Stimulated activated CD8-positive, alpha-beta memory T cell treated with anti-CD3 and anti-CD28 coated beads, Interleukin-15, amount 100 ng/mL, for 4 hours (primary cell): ENCODE data around the gene ZNF750.

Experiments
- DNase-seq, 2 donors: peaks; one replicate each; pipeline ENCODE4 v3.0.0-alpha.2; 2020; ENCODE audit warnings: low read depth in 2 of 2

ZNF750 gene

DNA sequence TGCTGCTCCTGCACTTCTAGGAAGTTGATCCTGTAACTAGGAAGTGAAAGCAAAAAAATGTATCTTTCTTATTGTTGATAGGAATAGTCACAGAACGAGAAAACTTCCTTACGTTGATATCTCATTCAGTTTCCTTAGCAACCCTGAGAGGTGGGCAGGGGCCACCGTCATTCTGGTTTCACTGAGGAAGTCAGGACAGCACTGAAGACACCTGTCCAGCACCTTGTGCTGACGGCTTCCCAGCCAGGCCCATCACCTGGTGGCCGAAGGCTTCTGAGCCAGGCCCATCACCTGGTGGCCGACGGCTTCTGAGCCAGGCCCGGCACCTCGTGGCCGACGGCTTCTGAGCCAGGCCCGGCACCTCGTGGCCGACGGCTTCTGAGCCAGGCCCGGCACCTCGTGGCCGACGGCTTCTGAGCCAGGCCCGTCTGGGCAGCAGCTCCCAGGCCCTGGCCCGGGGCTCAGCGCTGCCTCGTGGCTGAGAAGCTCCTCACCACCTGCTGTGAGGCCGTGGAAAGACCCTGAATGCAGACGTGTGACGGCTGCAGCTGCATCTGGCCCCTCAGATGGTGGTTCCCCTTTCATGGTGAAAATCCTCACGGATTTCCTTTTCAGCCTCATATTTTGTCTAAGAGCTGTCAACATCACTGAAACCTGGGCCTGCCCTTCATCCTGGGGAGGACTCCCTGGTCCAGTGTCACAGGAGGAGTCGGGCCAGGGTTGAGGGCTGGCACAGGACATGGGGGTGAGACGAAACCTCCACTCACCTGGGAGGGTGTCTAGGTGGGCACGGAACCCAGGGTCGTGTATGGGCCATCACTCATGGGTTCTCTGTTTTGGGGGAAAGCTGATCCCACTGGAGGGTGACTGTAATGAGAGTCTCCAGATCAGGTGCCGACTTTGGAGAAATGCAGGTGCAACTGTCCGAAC is 33.0 kb upstream of the ZNF750 start:
- DNase-seq = no peak

DNA sequence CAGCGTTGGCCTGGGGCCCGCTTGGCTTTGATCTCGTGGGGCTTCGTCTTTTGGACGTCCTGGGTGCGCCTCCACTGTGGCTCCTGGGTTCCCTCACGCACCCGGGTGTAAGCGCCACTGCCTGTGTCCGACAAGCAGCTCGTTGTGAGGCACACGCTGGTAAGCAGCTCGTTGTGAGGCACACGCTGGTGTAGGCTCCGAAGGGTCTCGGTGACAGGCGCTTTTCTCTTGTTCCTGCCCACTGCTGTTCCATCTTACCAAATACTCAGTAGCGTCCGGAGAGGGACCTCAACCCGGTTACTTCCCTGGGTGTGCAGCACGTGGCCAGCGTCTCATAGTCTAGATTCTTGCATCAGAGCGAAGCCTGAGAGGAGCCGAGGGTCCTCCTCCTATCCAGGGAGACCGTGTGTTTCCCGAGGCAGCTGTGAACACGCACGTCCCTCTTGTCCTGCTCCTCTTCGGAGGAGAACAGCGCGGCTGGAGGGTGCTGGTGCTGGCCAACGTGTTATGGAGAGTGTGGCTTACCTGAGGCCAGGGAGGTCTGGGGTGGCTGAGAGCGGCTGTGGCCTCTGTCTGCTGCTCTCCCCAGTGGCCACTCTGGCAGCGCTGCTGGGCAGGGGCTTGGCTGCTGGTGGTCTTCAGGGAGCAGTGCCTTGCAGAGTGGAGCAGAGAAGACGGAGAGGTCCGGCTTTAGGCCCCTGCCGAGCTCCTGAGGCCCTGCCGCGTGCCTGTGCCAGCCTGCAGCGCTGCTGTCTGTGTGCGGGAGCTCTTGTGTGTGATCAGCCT is 32.1 kb upstream of the ZNF750 start:
- DNase-seq = no peak

DNA sequence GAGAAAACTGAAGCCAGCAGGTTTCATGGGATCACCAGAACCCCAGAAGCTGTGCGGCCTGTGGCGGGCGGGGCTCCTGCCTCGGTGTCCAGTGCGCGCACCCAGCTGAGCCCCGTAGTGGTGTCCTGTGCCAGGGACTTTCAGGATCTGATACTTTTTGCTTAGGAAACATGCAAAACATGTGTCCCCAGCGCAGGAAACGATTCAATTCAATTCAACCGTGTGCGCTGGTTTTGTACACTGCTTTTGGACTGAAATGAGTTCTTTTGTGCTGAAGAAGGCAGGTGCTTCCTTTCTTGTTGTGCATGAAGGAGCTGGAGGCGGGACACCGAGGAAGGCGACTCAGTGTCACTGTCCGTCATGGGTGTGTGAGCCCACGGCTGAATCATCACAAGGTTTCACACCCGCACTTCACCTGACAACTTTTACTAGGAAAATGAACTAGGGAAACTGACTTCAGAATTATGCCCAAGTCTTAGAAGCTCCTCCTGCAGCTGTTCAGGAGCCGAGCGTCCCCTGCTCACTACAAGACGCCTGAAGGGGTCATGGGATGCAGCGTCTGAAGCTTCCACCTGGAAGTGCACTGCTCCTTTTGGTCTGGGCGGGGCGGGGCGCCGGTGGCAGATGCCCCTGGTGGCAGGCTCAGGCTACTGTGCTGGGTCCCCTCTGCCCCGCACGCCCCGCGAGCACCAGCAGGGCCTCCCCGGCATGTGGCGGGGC is 31.4 kb upstream of the ZNF750 start:
- no peak for DNase-seq

GRCh38 chr17:82870541-82870940 is 30.7 kb upstream of the ZNF750 start:
- no peak for DNase-seq

DNA sequence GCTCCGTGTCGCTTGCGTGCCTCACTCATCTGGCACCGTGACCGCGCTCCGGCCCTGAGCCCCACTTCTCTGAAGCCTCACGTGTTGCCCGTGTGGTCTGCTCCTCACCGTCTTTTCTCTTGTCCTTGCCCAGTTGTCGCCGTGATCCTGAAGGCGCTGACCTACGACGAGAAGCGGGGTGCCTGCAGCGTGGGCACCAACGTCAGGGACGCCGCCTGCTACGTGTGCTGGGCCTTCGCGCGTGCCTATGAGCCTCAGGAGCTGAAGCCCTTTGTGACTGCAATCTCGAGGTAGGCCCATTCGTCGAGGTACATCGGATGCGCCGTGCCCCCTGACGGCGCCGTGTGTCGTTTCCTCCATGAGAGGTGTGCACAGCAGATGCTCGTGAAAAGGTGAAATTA is 30.3 kb upstream of the ZNF750 start:
- no peak for DNase-seq

- DNase-seq = no peak
Observed at GRCh38 chr17:82869536-82869935, 29.7 kb upstream of the ZNF750 start.

DNA sequence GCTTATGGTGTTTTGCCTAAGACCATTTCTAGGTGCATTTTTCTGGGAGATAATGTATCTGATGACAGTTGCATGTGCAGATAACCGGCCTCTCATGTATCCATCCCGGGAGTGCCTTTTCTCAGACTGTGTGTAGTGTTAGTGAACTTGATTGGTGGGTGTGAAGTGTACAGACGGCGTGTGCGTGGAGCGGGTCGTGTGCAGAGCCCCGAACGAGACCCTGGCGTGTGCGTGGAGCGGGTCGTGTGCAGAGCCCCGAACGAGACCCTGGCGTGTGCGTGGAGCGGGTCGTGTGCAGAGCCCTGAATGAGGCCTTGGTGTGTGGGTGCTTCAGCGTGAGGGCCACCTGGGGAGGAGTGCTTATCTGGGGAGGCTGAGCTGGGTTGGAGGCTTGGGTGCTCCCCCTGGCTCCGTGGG is 28.9 kb upstream of the ZNF750 start:
- DNase-seq = no peak

- no peak for DNase-seq
Observed at GRCh38 chr17:82867763-82868325, 28.0 kb upstream of the ZNF750 start.

GRCh38 chr17:82866590-82867191 is 26.9 kb upstream of the ZNF750 start:
- DNase-seq = no peak

- no peak for DNase-seq
Observed at GRCh38 chr17:82865774-82866395, 26.1 kb upstream of the ZNF750 start.

GRCh38 chr17:82865274-82865673 is 25.5 kb upstream of the ZNF750 start:
- DNase-seq = no peak

GRCh38 chr17:82864713-82865248 is 25.0 kb upstream of the ZNF750 start:
- DNase-seq = no peak

GRCh38 chr17:82863941-82864712 is 24.3 kb upstream of the ZNF750 start:
- peak; percentile 70 to 86 for DNase-seq

DNA sequence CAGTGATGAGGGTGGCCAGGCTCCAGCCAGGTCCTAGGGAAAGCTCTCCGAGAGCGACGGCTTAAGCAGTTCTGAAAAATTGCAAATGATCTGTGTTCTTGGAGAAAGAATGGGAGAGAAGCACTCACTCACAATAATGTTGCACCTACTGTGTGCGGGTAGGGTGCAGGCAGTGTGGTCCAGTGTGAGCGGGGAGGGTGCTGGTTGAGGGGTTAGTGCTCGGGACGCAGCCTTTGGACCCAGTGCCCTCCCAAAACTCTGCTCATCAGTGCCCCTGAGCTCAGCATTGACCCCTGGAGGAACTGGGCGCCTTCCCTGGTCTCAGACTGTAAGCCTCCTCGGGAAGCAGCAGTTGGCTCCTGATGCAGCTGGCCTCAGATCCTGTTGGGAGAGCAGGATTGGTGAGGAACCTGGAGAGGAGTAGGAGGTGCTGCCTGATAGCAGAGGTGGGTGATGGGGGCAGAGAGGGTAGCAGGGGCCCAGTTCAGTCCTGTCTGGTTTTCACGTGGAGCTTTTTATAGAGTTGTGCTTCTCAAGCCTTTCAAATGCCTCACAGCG is 23.6 kb upstream of the ZNF750 start:
- DNase-seq = no peak

DNA sequence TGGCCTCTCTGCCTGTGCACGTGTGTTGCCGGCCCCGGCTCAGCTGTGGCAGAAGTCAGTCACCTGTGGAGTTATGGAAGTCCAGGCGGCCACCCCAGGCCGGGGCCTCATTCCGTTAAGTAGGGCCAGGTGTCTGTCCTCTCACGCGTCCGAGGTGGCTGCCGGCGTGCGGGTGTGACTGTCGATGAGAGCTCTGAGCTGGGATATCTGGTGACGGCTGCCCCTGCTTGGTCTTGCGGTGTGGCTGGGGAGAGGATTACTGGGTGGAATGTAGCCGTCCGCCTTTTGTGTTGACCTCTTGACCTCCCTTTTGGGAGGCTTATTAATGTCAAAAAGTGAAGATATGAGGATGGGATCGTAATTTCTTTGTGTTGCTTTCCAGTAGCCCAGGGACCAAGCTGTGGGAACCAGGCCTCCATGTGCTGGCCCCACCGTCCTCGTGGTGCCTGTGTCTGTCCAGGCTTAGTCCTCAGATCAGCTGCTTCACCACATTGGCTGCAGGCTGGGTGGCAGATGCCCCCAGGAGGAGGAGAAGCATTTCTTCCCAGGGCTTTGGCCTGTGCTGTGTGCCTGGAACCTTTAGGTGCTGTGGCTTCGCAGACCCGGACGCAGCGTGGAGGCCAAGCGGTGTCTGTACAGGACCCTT is 23.0 kb upstream of the ZNF750 start:
- DNase-seq = no peak

- no peak for DNase-seq
Observed at GRCh38 chr17:82862191-82862590, 22.4 kb upstream of the ZNF750 start.

- no peak for DNase-seq
Observed at GRCh38 chr17:82861393-82861775, 21.6 kb upstream of the ZNF750 start.

- DNase-seq = no peak
Observed at GRCh38 chr17:82860606-82861392, 21.0 kb upstream of the ZNF750 start.
